ENCODE measurements around the gene NME9.

DNA sequence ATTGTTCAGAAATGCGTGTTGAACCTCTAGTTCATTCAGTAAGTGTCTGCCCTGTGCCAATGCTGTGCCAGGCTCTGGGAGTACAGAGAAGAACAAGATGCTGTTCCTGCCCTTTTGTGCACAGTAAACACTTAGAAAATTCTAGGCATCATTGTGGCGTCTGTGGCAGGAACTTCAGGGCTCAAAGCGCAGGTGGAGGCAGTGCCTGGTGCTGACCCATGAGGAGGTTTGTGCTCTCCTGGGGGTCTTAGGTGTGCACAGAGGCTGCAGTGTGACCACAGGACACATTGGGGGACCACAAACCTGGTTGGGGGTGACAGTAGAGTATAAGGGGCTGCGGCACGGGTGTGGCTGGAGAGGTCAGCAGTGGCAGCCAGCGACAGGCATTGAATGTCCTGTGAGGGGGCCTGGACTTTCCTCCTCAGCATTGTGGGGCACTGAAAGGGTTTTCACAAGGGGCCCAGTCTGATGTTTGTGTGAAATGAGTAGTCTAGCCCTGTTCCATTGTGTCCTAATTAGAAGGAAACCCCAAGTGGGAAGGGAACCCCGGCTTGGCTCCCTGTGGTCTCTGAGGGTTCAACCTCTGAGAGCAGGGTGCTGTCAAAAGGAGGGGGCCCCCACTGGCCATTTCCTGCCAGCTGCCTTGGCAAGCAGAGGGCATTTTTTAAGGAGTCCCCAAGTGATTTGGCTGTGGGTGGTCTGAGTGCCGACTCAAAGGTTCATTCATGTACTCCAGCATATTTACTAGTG, 39.7 kb upstream of the NME9 start:
- no peak for TF ChIP-seq POLR2A (IDR thresholded peaks at IDR 0.05; ENCODE audit: low read length)
- TF ChIP-seq GATA1 (IDR thresholded peaks at IDR 0.05; ENCODE audit: low read depth, low read length), result no peak
